HG02981 (cell line): ENCODE results near the gene OTUD7B.
A peak's percentile ranks its signal among the peaks of the same experiment; 100 is the strongest.
"Not testable (repeated sequence)": the region's sequence is repeated elsewhere in the genome, so short reads cannot be mapped to it uniquely, and the experiment has no call there.

ENCODE experiments used
- ATAC-seq: cut with Tn5 transposase; IDR thresholded peaks from one replicate; pipeline ENCODE4 v1.9.1; 2021; ENCODE audit warnings: mild to moderate bottlenecking, moderate library complexity; ENCODE audit not compliant: unreplicated experiment

Gene OTUD7B

DNA sequence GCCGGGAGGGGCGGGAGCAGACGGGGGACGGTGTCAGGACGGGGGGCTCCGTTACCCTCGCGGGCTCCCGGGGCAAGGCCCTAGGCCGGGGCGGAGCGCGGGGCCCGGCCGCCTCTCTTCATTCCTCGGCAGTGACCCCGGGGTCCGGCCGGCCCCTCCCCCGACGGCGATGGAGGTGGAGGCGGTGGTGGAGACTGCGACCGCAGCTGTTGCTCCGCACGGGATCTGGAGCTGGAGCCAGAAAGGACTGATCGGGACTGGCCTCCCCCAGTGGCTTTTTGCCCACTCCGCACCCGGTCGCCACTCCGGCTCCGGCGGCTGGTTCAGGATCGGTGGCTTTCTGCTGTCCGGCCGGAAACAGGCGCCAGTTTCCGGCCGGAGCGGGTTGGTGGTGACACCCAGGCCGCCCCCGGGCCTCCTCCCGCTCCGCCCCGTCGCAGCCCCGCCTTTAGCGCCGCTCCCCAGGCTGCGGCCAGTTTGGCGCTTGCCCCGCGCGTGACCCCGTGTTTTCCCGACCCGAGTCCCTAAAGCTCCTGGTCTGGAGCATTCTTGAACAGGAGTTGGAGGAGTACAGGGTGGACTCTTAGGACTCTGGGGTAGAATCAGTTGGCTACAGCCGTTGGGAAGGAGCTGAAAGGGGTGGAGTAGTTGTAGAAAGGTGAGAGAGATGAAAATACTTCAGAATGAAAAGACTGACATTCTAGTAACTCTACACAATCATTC, at the start of gene OTUD7B:
Gene OTUD7B, minus strand, starts transcription at position 334 of the 723 bp plus-strand sequence. CDS start 33,216 bp downstream, outside the sequence.
- peak; percentile 74 for ATAC-seq

DNA sequence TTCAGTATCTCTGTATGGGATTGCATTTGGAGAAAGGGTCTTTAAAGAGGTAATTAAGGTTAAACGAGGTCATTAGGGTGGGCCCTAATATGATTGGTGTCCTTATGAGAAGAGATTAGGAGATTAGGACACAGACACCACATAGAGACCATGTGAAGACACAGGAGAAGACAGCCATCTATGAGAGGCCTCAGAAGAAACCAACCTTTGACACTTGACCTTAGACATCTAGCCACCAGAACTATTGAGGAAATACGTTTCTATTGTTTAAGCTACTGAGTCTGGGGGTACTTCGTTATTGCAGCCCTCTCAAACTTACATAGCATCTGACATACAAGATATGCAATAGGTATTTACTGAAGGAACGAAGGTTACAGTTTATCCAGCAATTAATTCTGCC, 49.7 kb upstream of the OTUD7B start:
- ATAC-seq, result no peak

DNA sequence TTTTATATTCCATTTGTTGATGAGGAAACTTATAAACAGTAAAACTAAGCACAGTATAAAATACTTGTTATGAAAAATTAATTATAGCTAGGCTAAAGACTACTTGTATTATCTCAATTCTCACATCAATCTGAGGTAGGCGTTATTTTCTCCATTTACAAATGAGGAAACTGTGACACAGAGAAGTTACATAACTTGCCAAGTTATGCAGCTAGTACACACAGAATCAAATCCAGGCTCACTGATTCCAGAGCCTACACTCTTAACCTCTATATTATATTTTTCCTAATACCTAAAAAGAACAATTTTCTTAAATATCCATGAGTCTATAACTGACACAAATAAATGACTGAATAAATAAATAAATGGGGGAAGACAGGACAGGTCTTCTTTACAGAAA, 45.9 kb upstream of the OTUD7B start:
- no peak for ATAC-seq

DNA sequence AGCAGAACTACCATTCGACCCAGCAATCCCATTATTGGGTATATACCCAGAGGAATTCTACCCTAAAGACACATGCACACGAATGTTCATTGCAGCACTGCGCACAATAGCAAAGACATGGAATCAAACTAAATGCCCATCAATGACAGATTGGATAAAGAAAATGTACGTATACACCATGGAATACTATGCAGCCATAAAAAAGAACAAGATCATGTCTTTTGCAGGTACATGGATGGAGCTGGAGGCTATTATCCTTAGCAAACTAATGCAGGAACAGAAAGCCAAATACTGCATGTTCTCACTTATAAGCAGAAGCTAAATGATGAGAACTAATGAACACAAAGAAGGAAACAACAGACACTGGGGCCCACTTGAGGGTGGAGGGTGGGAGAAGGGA, 45.0 kb upstream of the OTUD7B start:
- ATAC-seq, result not testable (repeated sequence)

DNA sequence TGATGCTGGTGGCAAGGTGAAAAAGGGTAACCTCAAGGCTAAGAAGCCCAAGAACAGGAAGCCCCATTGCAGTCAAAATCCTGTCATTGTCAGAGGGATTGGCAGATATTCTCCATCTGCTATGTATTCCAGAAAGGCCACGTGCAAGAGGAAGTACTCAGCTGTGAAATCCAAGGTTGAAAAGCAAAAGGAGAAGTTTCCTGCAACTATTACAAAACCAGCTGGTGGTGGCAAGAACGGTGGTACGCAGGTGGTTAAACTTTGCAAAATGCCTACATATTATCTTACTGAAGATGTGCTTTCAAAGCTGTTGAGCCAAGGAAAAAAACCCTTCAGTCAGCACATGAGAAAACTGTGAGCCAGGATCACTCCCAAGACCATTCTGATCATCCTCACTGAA, 43.4 kb upstream of the OTUD7B start:
- no peak for ATAC-seq

DNA sequence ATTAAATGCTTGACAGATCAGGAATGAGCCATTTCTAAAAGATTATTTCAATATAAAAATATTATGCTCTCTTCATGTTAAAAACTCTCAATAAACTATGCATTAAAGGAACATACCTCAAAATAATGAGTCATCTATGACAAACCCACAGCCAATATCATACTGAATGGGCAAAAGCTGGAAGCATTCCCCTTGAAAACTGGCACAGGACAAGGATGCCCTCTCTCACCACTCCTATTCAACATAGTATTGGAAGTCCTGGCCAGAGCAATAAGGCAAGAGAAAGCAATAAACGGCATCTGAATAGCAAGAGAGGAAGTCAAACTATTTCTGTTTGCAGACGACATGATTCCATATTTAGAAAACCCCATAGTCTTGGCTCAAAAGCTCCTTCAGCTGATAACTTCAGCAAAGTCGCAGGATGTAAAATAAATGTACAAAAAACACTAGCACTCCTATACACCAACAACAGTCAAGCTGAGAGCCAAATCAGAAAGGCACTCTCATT, 41.4 kb upstream of the OTUD7B start:
- not testable (repeated sequence) for ATAC-seq

DNA sequence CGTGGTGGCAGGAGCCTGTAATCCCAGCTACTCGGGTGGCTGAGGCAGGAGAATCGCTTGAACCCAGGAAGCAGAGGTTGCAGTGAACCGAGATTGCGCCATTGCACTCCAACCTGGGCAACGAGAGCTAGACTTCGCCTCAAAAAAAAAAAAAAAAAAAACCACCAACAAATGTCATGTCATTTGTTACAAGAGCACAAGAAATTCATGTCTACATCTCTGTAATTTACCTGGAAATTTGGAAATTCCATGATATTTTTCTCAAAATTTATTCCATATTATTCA, 40.5 kb upstream of the OTUD7B start:
- no peak for ATAC-seq

DNA sequence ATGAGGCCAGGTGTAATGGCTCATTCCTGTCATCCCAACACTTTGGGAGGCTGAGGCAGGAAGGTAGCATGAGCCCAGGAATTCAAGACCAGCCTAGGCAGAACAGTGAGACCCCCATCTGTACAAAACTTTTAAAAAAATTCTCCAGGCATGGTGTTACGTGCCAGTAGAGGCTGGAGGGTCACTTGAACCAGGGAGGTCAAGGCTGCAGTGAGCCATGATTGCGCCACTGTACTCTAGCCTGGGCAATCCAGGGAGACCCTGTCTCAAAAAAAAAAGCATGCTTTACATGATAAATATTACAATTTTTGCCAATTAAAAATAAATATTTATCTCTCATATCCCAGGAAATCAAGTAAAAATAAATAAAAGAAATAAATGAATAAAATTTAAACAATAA, 39.4 kb upstream of the OTUD7B start:
- no peak for ATAC-seq

DNA sequence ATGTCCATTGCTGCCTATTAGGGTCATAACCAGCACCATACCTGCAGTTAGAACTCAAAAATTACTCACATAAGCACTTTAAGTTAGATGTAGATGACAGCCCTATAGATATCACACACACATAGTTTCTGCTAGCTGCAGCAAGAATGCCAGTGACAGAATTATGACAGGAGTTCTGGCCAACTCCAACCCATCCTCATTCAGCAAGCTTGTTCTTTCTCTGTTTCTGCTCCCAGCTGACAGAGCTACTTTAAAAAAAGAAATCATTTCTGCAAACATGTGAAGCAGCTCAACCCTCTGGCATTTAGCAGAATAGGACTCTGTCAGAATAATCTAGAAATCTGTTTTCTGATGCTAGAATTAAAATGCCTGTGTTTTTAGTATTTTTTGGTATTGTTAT, 23.8 kb upstream of the OTUD7B start:
- no peak for ATAC-seq

DNA sequence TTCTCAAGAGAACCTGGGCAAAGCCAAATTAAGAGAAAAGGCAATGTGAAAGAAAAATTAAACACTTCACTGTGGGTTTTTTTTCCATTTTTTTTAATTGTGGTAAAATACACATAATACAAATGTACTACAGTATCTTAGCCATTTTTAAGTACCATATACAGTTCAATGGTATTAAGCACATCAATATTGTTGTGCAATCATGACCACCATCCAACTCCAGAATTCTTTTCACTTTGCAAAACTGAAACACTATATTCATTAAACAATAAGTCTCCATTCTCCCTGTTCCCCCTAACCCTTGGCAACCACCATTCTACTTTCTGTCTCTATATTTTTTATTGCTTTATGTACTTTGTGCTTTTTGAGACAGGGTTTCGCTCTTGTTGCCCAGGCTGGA, 17.8 kb upstream of the OTUD7B start:
- no peak for ATAC-seq

DNA sequence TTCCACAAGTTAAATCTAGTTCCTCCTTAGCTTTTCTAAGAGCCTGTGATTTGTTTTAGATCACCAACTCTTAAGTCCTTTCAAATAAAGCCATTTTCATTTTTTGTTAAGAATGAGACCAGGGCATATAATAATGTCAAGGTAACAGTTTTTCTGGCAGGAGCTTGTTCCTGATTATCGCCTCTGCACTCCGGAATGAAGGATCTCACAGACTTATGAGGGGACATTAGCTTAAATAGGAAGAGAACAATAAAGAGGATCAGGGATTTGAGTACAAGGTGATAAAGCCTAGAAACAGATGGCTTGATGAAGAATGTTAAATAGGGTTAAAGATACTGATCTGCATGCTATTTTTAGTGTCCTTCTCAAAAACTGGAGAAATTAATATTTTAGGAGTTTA, 13.6 kb upstream of the OTUD7B start:
- ATAC-seq, result no peak

DNA sequence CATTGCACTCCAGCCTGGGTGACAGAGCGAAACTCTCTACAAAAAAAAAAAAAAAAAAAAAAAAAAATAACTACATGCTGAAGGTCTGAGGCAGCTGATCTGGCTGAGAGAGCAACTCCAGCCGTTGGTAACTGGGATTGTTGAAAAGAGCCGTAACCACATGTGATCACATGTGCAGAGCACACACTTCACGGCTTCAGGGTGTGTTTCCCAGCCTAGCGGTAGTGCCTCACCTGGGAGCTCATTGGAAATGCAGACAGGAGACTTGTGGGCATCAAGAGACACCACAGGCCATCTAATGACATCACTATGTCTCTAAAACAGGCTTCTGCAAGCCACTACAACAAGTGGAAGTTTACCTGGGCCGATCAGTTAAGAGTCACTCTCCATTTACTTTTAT, 11.8 kb upstream of the OTUD7B start:
- no peak for ATAC-seq

DNA sequence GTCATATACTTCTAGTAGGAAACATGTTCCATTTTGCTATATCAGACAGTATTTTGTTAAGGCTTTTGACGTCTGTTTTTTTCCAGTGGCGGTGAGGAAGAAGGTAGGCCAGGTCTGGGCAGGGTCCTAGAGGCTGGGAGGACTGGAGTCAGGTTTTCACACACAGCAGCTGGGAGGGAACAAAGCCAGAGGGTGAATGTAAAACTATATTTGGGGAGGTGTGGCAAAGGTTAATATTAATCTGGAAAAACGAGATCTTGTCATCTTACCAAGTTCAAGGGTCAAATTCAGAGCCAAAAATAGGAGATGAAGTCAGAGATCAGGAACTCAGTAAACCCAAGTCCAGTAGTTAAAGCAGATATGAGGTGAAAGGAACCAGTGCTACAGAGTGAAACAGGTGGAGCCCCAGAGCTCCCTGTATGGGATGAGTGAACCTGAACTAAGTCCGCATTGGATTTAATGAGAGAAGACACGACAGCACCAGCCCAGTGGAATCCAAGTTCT, 10.7 kb upstream of the OTUD7B start:
- ATAC-seq, result no peak

DNA sequence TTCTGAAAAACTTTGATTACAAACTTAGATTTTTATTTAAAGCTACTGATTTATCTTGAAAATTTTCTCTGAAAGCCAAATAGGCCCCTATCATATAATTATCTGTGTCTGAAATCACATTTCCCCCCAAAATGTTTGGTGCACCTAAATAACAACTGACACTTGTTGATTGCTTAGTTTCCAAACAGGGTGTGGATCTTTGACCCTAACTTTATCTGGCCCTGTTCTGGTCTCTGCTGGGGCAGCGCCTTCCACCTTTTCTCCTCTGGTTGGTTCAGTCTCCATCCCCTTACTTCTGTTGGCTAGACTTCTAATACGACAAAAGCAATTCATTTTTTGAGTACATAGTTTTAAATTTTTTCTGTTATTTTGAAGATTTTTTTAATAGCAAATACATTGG, 10.2 kb upstream of the OTUD7B start:
- no peak for ATAC-seq

DNA sequence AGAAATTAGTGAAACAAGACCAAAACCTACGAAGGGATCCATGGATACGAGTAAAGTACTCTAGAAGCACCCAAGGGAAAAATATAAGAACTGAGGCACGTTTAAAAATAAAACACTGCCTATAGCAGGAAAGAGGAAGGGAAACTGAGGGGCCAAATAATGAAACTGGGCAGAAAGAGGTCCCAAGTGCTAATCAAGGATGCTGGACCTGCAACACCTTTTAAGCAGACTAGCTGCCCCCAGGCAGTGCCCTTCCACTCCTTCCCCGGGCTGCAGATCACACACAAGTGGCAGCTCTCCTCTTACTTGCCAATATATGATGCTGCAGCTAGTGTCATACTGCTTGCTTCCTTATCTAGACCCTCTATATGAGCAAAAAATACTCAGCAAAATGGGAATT, 7.6 kb upstream of the OTUD7B start:
- no peak for ATAC-seq

DNA sequence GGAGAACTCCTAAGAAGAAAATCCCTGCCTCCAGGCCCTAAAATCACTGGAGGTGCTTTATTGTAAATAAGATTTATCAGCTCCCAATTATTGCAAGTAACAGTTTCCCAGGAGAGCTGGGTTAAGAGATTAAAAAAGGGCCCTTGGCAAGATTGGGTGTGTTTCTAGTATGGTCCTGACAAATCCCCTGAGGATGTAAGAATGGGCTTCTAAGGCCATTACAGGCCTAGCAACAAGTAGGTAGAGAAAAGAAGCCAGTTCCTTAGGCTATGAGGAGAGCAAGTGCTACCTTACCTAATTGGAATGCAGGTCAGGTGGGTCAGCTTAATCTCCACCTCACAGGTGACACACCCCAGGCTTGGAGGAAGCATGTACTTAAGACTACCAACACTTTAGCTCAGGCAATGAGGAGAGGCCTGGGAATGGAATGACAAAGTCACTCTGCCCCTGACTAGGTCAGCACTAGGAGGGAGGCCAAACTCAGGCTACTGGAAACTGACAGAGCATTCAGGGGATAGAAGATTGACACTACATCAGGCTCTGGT, 6.8 kb upstream of the OTUD7B start:
- ATAC-seq, result no peak

DNA sequence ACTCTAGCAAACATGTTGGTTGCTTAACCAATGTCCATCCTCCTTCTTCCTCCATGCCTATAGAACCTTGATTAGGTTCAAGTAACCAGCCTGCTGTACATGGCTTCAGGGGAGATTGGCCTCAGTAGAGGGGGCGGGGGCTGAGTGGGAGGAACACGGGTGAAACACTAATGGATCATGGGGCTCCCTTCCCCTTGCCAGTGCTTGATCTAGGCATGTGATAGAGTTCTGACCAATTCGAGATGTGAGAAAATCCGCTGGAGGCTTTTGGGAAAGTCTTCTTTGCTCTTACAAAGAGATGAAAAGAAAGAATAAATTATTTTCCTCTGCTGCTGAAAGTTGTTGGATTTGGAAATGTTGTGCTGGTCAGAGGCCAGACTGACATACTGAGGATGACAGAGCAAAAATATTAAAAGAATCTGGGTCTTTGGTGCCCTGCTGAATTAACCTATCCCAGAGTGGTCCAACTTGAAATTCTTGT, 5.2 kb upstream of the OTUD7B start:
- no peak for ATAC-seq

DNA sequence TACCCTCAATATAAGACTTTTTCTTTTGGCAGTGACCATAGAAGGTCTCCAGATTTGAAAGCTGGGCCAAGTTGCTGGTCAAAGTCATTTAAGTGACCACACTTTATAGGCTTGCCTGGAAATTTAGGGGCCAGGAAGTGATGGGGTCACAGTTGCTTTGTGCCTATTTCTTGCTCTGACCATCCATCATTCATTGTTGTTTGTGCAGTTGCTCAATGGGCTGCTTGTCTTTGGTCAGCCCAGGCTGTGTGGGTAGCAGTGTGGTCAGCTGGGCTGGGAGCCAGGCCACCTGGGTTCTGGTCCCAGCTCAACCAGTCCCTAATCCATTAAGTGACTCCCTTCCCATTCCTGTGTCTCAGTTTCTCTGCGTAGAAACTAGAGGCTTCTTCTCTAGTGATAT, 2.1 kb upstream of the OTUD7B start:
- ATAC-seq, result no peak

DNA sequence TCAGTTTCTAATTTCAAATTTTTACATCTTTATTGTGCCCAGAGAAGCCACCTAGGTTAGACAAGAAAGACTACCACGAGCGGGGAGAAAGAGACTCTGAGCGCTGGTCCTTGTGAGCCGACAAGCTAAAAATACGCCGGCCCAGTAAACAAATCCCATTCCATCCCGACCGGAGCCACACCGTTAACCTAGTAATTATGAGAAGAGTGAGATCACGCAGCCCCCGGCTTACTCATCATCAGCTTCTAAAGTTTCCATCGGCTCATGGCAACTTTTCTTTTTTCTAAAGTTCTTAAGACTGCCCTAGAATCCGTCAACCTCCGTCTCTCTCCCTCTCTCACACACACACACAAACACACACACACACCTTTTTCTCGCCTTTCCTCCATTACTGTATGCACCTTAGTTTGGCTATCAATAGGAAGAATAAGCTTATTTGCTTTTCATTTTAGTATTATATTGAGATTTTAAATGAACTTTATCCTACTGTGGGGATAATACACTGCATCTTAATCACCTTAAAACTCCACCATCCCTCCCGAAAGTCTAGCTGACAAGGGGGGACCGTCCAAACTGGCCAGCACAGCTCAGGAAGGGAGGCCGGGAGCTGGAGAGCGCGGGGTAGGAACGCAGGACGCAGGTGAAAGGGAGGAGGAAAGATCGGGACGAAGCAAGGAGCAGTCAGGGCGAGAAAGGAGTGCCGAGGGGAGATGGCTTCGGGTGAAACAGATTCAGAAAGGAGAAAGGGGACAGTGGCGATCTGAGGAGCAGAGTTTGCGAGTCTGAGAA, 728 bp downstream of the OTUD7B start:
- peak; percentile 8 for ATAC-seq

DNA sequence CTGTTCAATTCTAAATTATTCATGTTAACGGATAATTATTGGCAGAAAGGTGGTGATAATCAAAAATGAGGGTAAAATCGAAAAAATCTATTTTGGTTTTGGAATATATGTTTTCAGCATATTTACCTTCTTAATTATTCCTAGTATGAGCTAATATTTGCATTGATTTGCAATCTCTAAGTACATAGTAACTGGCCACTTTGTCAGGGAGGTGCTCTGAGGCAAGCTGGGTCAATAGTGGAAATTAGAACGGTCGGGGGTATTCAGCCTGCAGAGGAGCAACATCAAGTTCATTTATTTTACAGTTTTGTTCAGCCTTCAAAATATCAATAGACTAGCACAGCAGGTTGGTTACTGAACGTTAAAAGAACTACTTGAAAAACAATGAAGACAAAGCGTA, 1.8 kb downstream of the OTUD7B start:
- no peak for ATAC-seq

DNA sequence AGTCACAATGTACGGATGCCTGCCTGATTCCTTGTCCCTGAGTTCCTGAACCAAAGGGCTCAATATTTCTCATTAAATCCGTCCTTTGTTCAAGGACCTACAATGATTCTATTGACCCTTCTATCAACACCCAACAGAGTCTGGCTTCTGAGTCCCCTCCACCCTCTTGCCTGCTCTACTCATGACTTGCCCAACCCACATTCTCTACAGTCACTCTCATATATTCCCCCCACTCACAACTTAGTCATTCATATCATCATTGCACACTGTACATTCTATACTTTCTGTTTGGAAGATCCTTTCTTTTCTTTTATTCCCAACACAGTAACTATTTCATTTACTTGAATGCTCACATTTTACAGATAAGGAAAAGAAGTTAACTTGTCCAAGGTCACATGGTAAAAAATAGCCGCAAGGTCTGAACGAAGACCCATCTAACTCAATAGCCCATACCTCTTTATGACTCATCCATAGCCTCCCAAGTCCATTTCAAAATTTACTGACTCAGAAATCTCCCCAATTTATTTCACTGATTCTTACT, 3.6 kb downstream of the OTUD7B start:
- ATAC-seq, result no peak

DNA sequence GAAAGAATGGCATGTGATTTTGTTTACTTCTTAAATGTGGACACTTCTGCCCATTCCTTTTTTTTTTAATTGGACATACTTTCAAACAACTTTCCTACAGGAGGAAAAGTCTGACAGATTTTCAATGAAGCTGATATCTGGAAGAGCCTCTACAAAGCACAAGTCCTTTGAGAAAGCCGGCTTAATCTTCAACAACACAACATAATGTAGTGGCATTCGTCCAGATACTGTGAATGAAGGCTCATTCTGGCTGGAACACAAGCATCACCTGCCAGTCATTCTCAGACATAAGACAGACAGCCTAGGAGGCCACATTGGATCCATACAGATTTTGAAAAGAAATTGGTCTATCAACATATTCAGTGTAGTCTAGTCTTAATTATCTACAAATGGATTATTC, 4.9 kb downstream of the OTUD7B start:
- ATAC-seq, result no peak
